ENCODE results near the gene GRM7.

GRCh38 chr3:7683426-7683825 lies 822.5 kb downstream of the GRM7 start:
- no peak for TF ChIP-seq CTCF (IDR thresholded peaks at IDR 0.05; ENCODE audit: poor library complexity, severe bottlenecking)
- TF ChIP-seq POLR2AphosphoS5 (IDR thresholded peaks at IDR 0.05), result no peak
- no peak for TF ChIP-seq EZH2 (IDR thresholded peaks at IDR 0.05; ENCODE audit: borderline replicate concordance, insufficient read depth, low read length, poor library complexity, severe bottlenecking)
